ENCODE results near the gene PYROXD2. TPM values are rescaled to one million over a fixed set of nuclear protein-coding genes. Genes with fewer than 3 reads are reported as not detected.

PYROXD2 gene
- total and polyA plus RNA-seq, 2 of the 8 experiments (the other 6 are each of a cell fraction or from before 2014, with no cell fraction given), result 3.2 to 5.4 TPM

- Histone ChIP-seq H2AFZ (ENCODE audit: low read length) (no peak overlapping the region), H4K20me1 (replicated peaks in 1 of 2; ENCODE audit: control insufficient read depth in 1 of 2, insufficient read depth in 2 of 2, low read length in 2 of 2) (no peaks in the 10 kb centered on the region), H3K4me1 (replicated peaks in 1 of 4; ENCODE audit: control insufficient read depth in 3 of 4, insufficient read depth in 4 of 4, low read length in 3 of 4) (no peaks in the 10 kb centered on the region), H3K36me3 (ENCODE audit: control insufficient read depth in 2 of 4, insufficient read depth in 4 of 4, low read length in 3 of 4) (no peaks in the 10 kb centered on the region), H2BK120ac (replicated peaks; ENCODE audit: low read depth, low read length) (no peak overlapping the region), H3K23ac (ENCODE audit: insufficient read length) (no peak overlapping the region), H3K27me3 (replicated peaks in 1 of 4; ENCODE audit: control insufficient read depth in 3 of 4, extremely low read depth in 1 of 4, insufficient read depth in 3 of 4, low read length in 3 of 4) (no peaks in the 10 kb centered on the region), H2BK15ac (ENCODE audit: low read length) (no peak overlapping the region), H3K56ac (replicated peaks; ENCODE audit: insufficient read length, low read depth, low read length) (no peak overlapping the region), H3K27ac (ENCODE audit: low read depth, low read length) (no peak overlapping the region), H3K18ac (ENCODE audit: extremely low read depth, low read length) (no peak overlapping the region), H3K79me2 (ENCODE audit: control insufficient read depth in 1 of 2, insufficient read depth in 2 of 2, low read length in 2 of 2) (no peaks in the 10 kb centered on the region), H2AK5ac (ENCODE audit: low read depth, low read length) (no peak overlapping the region), H3K4ac (replicated peaks; ENCODE audit: insufficient read length, low read depth, low read length) (no peak overlapping the region), H3K14ac (ENCODE audit: insufficient read length) (no peak overlapping the region), H4K91ac (replicated peaks; ENCODE audit: insufficient read length, low read length) (no peak overlapping the region), H2BK12ac (ENCODE audit: low read depth, low read length) (no peak overlapping the region), H4K8ac (ENCODE audit: extremely low read depth, insufficient read depth, low read length) (no peak overlapping the region), H3K79me1 (ENCODE audit: low read depth, low read length) (no peaks in the 10 kb centered on the region), H3K9me3 (ENCODE audit: insufficient read depth in 2 of 2, low read depth in 1 of 2, low read length in 1 of 2) (no peaks in the 10 kb centered on the region), H2BK5ac (ENCODE audit: low read depth, low read length) (no peak overlapping the region), H3K4me2 (ENCODE audit: insufficient read depth in 1 of 2, low read depth in 2 of 2, low read length in 2 of 2) (no peak overlapping the region), H3K23me2 (ENCODE audit: low read depth, low read length) (no peaks in the 10 kb centered on the region), H3K9ac (replicated peaks in 1 of 4; ENCODE audit: extremely low read depth in 1 of 4, low read depth in 3 of 4, low read length in 3 of 4) (no peak overlapping the region), H2BK20ac (ENCODE audit: low read length) (no peak overlapping the region), H3K4me3 (ENCODE audit: extremely low read depth in 1 of 4, insufficient read depth in 2 of 4, low read depth in 3 of 4, low read length in 4 of 4) (no peak overlapping the region), H4K5ac (ENCODE audit: insufficient read length, low read depth, low read length) (no peak overlapping the region)
- POLR2A ChIA-PET (ENCODE audit: partially characterized antibody), result no interaction called here
- TF ChIP-seq ATF2 (IDR thresholded peaks at IDR 0.05; ENCODE audit: low read length), result no peak
- no peak for TF ChIP-seq HDAC2 (IDR thresholded peaks at IDR 0.05; ENCODE audit: borderline replicate concordance in 1 of 2, low read depth in 2 of 2, low read length in 2 of 2)
- no peak for TF ChIP-seq TCF12 (IDR thresholded peaks at IDR 0.05; ENCODE audit: low read depth, low read length)
- TF ChIP-seq RXRA (IDR thresholded peaks at IDR 0.05; ENCODE audit: insufficient read depth, low read depth, low read length), result no peak
- TF ChIP-seq CTBP2 (IDR thresholded peaks at IDR 0.05; ENCODE audit: borderline replicate concordance, insufficient read depth, insufficient read length, low read length), result no peak
- CTCF ChIA-PET (ENCODE audit: partially characterized antibody), result interaction anchor here (0.6 to 2.7 kb wide), 4 partner anchors 8 to 262 kb away, joined by 3 to 19 read pairs (median 4); no protein-coding TSS in a partner anchor
- no peak for DNase-seq (ENCODE audit: low read depth in 1 of 2, low spot score in 2 of 2)
- WGBS, 2 experiments (ENCODE audit: extremely low coverage in 1 of 2, insufficient coverage in 1 of 2, insufficient read length in 1 of 2, insufficient replicate concordance in 2 of 2, low coverage in 1 of 2, low lambda C conversion rate in 2 of 2, missing lambda C conversion rate in 1 of 2), result 87% methylated on average over 5 of the region's 5 CpGs; no CpG with 5 or more reads in 1 of the 2 experiments
- FAIRE-seq, result no peak
Observed at GRCh38 chr10:98339799-98340198, 75.2 kb downstream of the PYROXD2 start.

Data from H1 (cell line).